ENCODE results near the gene ANKRD33B.

Gene ANKRD33B

GRCh38 chr5:10579536-10580521 is 16.0 kb downstream of the ANKRD33B start:
- DNase-seq, result no peak

GRCh38 chr5:10580531-10581423 is 16.9 kb downstream of the ANKRD33B start:
- DNase-seq, result no peak

GRCh38 chr5:10581424-10581748 is 17.5 kb downstream of the ANKRD33B start:
- DNase-seq, result no peak

- no peak for DNase-seq
Measured at GRCh38 chr5:10581867-10582511, 18.1 kb downstream of the ANKRD33B start.

- DNase-seq, result no peak
Measured at GRCh38 chr5:10582512-10582897, 18.6 kb downstream of the ANKRD33B start.

GRCh38 chr5:10583663-10584572 is 20.0 kb downstream of the ANKRD33B start:
- DNase-seq, result peak; percentile 75

GRCh38 chr5:10584714-10585517 is 21.0 kb downstream of the ANKRD33B start:
- no peak for DNase-seq

GRCh38 chr5:10585518-10585915 is 21.6 kb downstream of the ANKRD33B start:
- no peak for DNase-seq

- DNase-seq, result no peak
Measured at GRCh38 chr5:10586008-10586407, 22.1 kb downstream of the ANKRD33B start.

GRCh38 chr5:10586555-10586954 is 22.7 kb downstream of the ANKRD33B start:
- DNase-seq, result no peak

GRCh38 chr5:10588109-10588775 is 24.4 kb downstream of the ANKRD33B start:
- DNase-seq, result no peak

GRCh38 chr5:10588779-10589447 is 25.0 kb downstream of the ANKRD33B start:
- DNase-seq, result peak; percentile 81

- DNase-seq, result no peak
Measured at GRCh38 chr5:10590226-10590999, 26.5 kb downstream of the ANKRD33B start.

- no peak for DNase-seq
Measured at GRCh38 chr5:10591159-10591558, 27.3 kb downstream of the ANKRD33B start.

GRCh38 chr5:10591966-10592365 is 28.1 kb downstream of the ANKRD33B start:
- peak; percentile 19 for DNase-seq

- DNase-seq, result peak; percentile 42
Measured at GRCh38 chr5:10592601-10593000, 28.7 kb downstream of the ANKRD33B start.

- no peak for DNase-seq
Measured at GRCh38 chr5:10593531-10594181, 29.8 kb downstream of the ANKRD33B start.

GRCh38 chr5:10594591-10595210 is 30.8 kb downstream of the ANKRD33B start:
- DNase-seq, result peak; percentile 74

Measured in NCI-H2171 treated with DMSO at 0.1 percent for 48 hours (cell line).